GM19438 (cell line): ENCODE data around the gene DENND1C.

ENCODE experiments used
- ATAC-seq: cut with Tn5 transposase; IDR thresholded peaks from one replicate; pipeline ENCODE4 v1.9.1; 2021; ENCODE audit warnings: low read depth; ENCODE audit not compliant: unreplicated experiment

The DENND1C gene

DNA sequence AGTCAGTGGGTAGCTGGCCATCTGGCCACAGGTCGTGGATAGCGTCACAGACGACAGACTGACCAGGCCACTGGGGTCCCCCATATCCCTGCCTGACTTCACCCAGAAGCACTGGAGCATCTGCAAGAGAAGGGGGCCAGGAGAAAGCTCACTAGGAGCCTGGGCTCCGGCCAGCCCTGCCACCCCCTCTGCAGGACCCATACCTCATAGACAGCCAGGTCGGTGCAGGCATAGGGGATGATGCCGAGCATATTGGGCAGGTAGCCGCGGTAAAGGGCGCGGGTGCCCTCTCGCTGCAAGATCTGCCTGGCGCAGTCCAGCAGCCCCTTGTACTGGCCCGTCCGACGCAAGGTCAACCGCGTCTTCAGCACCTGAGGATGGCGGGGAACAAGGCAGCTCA is 54.5 kb downstream of the DENND1C start:
- ATAC-seq: no peak

GRCh38 chr19:6425732-6426620 is 55.6 kb downstream of the DENND1C start:
- no peak for ATAC-seq

GRCh38 chr19:6424939-6425731 is 56.5 kb downstream of the DENND1C start:
- peak; percentile 82 for ATAC-seq

GRCh38 chr19:6424195-6424938 is 57.2 kb downstream of the DENND1C start, which contains the start of gene KHSRP:
Gene KHSRP (minus strand): TSS chr19:6424811. CDS start chr19:6424701, 110 bp downstream.
- ATAC-seq: no peak

GRCh38 chr19:6423499-6424194 is 57.9 kb downstream of the DENND1C start:
- no peak for ATAC-seq

DNA sequence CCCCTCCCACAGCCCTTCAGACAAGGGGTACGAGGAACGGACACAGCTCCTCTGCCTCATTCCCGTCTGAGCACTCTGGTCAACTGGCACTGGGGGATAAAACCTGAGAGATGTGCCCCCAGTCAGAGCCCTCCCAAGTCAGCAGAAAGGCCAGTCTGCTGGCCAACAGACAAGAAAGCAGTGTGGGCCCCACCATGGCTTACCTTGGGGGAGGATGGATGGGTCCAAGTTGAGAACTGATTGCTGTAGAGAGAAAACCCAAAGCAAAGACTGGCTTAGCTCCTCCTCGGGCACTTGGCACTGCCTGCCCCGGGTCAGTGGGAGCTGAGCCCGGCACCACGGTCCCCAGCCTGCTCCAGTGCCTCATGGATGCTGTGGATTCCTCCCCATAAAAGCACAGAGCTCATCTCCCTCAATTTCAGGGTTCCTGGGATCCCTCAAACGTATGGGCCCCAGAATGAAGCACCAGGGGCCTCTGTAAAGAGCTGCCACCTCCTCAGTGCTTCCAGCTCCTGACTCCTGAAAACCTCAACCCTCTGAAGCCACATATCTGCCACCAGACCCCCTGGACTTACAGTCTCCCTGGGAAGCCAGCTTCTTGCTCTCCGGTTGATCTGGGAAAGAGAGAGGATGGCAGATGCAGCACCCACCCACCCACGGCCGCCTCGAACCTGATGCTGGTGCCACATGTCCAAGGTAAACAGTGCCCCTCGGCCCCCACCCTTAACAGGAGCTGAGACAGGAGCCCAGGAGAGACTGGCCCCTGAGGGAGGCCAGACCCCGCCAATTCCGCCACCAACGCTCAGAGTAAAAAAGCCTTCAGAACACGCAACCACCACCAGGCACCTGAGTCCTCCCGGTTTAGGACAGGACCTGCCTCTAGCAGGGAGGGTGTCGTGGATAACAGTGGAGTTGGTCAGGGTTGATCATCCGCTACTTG is 60.2 kb downstream of the DENND1C start:
- no peak for ATAC-seq

GRCh38 chr19:6418562-6418932 is 63.0 kb downstream of the DENND1C start:
- ATAC-seq: no peak

DNA sequence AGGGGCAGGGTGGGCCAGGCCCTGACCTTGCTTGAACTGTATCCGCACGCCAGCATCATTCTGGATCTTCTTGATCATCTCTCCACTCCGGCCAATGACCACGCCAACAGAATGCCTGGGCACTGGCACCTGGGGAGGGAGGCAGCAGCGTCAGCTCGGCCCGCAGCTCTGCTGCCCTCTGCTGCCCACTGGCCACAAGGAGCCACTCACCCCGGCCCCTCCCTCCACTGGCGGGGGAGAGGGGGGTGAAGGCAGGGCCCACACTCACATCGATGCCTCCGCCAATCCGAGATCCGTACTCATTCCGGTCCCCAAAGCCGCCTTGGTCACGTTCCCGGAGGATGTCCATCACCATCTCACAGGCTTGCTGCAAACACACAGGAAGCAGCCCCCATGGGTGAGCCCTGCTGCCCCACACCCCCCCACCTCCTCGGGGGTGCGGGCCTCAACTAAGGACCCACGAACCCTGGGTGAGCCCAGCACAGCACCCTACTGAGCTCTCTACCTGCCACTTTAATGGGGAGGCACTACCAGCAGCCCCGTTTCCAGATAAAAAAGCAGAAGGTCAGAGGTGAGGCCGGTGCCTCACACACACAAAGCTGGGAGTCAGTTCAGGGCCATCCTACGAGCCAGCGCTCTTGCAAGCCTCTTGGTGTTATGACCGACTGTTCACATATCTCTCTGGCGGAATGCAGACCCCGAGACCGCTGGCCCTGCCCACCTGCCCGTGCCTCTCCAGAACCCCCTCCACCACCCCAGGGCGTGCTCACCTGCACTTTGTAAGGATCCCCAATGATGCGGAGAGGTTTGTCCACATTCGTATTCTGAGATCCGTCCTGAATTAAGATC is 63.6 kb downstream of the DENND1C start:
- no peak for ATAC-seq
